Activated naive CD8-positive, alpha-beta T cell treated with anti-CD3 and anti-CD28 coated beads, Interleukin-2, amount 10 ng/mL, durations not matched to agents 7 days and 5 days (primary cell): ENCODE results near the gene CINP. TPM values are rescaled to one million over a fixed set of nuclear protein-coding genes. Genes with fewer than 3 reads are reported as not detected.
"Not testable (repeated sequence)": the region's sequence is repeated elsewhere in the genome, so short reads cannot be mapped to it uniquely, and the experiment has no call there.

Source experiments
- ATAC-seq: fragments of 150-1000 bp; cut with Tn5 transposase; one replicate; pipeline ENCODE4 v1.10.0; 2021; ENCODE audit warnings: low read depth, moderate library complexity
- POLR2A ChIA-PET: fragments of 350-600 bp; sonication (Branson Sonifier 250); formaldehyde crosslinking; loops from one replicate; lab custom pipeline; 2021; ENCODE audit warnings: antibody characterized with exemption; lab: Charles Lee
- DNase-seq: peaks from one replicate; pipeline ENCODE4 v3.0.0; 2021
- H3K27ac Mint-ChIP-seq: one replicate; pipeline ENCODE4 v1.8.0; 2022; ENCODE audit warnings: mild to moderate bottlenecking, mixed read lengths
- H3K27me3 Mint-ChIP-seq: one replicate; pipeline ENCODE4 v1.8.0; 2022; ENCODE audit warnings: mild to moderate bottlenecking, moderate library complexity, mixed read lengths
- H3K36me3 Mint-ChIP-seq: one replicate; pipeline ENCODE4 v1.8.0; 2021; ENCODE audit warnings: mild to moderate bottlenecking, mixed read lengths
- H3K4me1 Mint-ChIP-seq: one replicate; pipeline ENCODE4 v1.8.0; 2021; ENCODE audit warnings: mixed read lengths
- H3K4me3 Mint-ChIP-seq: one replicate; pipeline ENCODE4 v1.8.0; 2022; ENCODE audit warnings: mild to moderate bottlenecking, moderate library complexity, mixed read lengths
- H3K9me3 Mint-ChIP-seq: one replicate; pipeline ENCODE4 v1.8.0; 2021; ENCODE audit warnings: mixed read lengths
- total RNA-seq, 2 experiments: library from RNA; stranded (reverse); gene quantifications; one replicate each; pipeline ENCODE4 v1.2.3, GENCODE V29; 2021

Gene CINP
- total RNA-seq, 2 experiments from 2014 or later = 29.8 to 35.6 TPM

GRCh38 chr14:102314242-102315011 lies 48.3 kb downstream of the CINP start:
- H3K4me3 Mint-ChIP-seq = peak overlapping the region; percentile 95
- peaks cover 22% of the 10 kb centered on the region for H3K4me1 Mint-ChIP-seq
- peak overlapping the region; percentile 46 for H3K27ac Mint-ChIP-seq
- H3K36me3 Mint-ChIP-seq = no peaks in the 10 kb centered on the region
- peak; percentile 86 for DNase-seq
- POLR2A ChIA-PET = interaction anchor here (0.6 to 2.3 kb wide), 2 partner anchors 9 to 42 kb away, joined by 5 to 10 read pairs; partner anchors contain the start of gene MOK
- no peaks in the 10 kb centered on the region for H3K9me3 Mint-ChIP-seq
- ATAC-seq = peak; percentile 61
- H3K27me3 Mint-ChIP-seq = no peaks in the 10 kb centered on the region

- Mint-ChIP-seq H3K27me3 (peaks cover 14% of the 10 kb centered on the region), H3K4me1 (peaks cover 7% of the 10 kb centered on the region), H3K36me3 (no peaks in the 10 kb centered on the region), H3K9me3 (no peaks in the 10 kb centered on the region), H3K4me3 (peak within 1 kb of the TSS; percentile 96), H3K27ac (peak within 1 kb of the TSS; percentile 82)
- POLR2A ChIA-PET = interaction anchor here (0.8 to 2.3 kb wide), 6 partner anchors 10 to 598 kb away, joined by 3 to 10 read pairs (median 4); partner anchors contain the start of gene WDR20
- DNase-seq (peak; percentile 99), ATAC-seq (peak; percentile 95)
Measured at GRCh38 chr14:102304611-102305506, 57.8 kb downstream of the CINP start, which contains the start of gene MOK. Gene MOK (minus strand): TSS chr14:102305164. CDS start chr14:102304968, 196 bp downstream.

DNA sequence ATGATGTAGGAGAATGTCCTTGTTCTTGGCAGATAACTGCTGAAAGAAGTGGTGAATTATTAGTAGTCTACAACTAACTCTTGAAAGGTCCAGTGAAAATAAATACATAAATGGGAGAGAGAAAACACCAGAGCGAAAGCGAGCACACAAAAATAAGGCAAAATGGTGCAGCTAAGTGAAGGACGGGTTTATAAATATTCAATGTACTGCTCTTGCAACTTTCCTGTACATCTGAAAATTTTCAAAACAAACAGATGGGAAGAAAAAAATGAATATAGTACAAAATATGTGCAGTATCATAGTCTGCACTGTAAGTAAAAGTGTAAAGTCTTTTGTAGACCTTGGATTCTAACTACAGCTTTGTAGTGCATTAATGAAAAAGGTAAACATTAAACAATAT lies 59.0 kb downstream of the CINP start:
- peaks cover 9% of the 10 kb centered on the region for H3K4me1 Mint-ChIP-seq
- ATAC-seq (no peak), DNase-seq (no peak)
- no peak overlapping the region for H3K4me3 Mint-ChIP-seq
- H3K27ac Mint-ChIP-seq = no peak overlapping the region
- H3K36me3 Mint-ChIP-seq = no peaks in the 10 kb centered on the region
- H3K9me3 Mint-ChIP-seq = no peaks in the 10 kb centered on the region
- POLR2A ChIA-PET = interaction anchor here (0.6 kb wide), 1 partner anchor 216 kb away, joined by 5 read pairs; no protein-coding TSS in a partner anchor
- H3K27me3 Mint-ChIP-seq = peaks cover 16% of the 10 kb centered on the region

- not testable (repeated sequence) for H3K36me3 Mint-ChIP-seq
Measured at GRCh38 chr14:102298303-102299070, 64.2 kb downstream of the CINP start.

More at GRCh38 chr14:102298303-102299070, 64.2 kb downstream of the CINP start:
- POLR2A ChIA-PET, DNase-seq, H3K9me3 Mint-ChIP-seq, H3K27ac Mint-ChIP-seq, H3K4me1 Mint-ChIP-seq, H3K4me3 Mint-ChIP-seq, ATAC-seq: not testable (repeated sequence)
- peaks cover 14% of the 10 kb centered on the region for H3K27me3 Mint-ChIP-seq

Other genes with a start within 250 kb of the CINP start
- gene WDR20, start 223.0 kb downstream of the CINP start, total RNA-seq = 10 to 100 TPM; 38.6 to 38.8 TPM
- 1 to 10 TPM; 2.4 to 2.7 TPM for gene MOK, start 57.7 kb downstream of the CINP start, total RNA-seq
- gene ZNF839, start 43.1 kb downstream of the CINP start, total RNA-seq = 10 to 100 TPM; 13.9 to 17.3 TPM
- 10 to 100 TPM in 1 of 2 experiments, 1 to 10 TPM in 1; 9.8 to 10.2 TPM for gene TECPR2, start 51 bp upstream of the CINP start, total RNA-seq
- gene ANKRD9, start 146.9 kb upstream of the CINP start, total RNA-seq = 1 to 10 TPM; 8.8 to 9.4 TPM
- 10 to 100 TPM; 21.7 to 24.3 TPM for gene RCOR1, start 229.8 kb upstream of the CINP start, total RNA-seq